ENCODE measurements around the gene PUS3.

Gene PUS3

GRCh38 chr11:125873881-125874555 lies 29.0 kb downstream of the PUS3 start:
- H3K36me3 ChIP-seq (ENCODE audit: control insufficient read depth, low read length), result no peaks in the 10 kb centered on the region
- no peaks in the 10 kb centered on the region for H3K9me2 ChIP-seq (replicated peaks; ENCODE audit: control insufficient read depth, low read length)
- peaks cover 12% of the 10 kb centered on the region for H3K27me3 ChIP-seq (ENCODE audit: control insufficient read depth, low read length)
- TF ChIP-seq, protein P1, sequence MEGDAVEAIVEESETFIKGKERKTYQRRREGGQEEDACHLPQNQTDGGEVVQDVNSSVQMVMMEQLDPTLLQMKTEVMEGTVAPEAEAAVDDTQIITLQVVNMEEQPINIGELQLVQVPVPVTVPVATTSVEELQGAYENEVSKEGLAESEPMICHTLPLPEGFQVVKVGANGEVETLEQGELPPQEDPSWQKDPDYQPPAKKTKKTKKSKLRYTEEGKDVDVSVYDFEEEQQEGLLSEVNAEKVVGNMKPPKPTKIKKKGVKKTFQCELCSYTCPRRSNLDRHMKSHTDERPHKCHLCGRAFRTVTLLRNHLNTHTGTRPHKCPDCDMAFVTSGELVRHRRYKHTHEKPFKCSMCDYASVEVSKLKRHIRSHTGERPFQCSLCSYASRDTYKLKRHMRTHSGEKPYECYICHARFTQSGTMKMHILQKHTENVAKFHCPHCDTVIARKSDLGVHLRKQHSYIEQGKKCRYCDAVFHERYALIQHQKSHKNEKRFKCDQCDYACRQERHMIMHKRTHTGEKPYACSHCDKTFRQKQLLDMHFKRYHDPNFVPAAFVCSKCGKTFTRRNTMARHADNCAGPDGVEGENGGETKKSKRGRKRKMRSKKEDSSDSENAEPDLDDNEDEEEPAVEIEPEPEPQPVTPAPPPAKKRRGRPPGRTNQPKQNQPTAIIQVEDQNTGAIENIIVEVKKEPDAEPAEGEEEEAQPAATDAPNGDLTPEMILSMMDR (IDR thresholded peaks at IDR 0.05; ENCODE audit: low read depth, low read length, poor library complexity, severe bottlenecking), result no peak
- TF ChIP-seq EZH2phosphoT487 (IDR thresholded peaks at IDR 0.05; ENCODE audit: borderline replicate concordance, low read length), result no peak
- H4K20me1 ChIP-seq (ENCODE audit: control insufficient read depth, insufficient read depth, low read depth, low read length), result no peaks in the 10 kb centered on the region
- no peak overlapping the region for H3K4me3 ChIP-seq (ENCODE audit: low read length)
- H3K27ac ChIP-seq (ENCODE audit: low read depth, low read length), result no peak overlapping the region
- H3K9me3 ChIP-seq (ENCODE audit: control insufficient read depth, insufficient read depth, low read length), result no peaks in the 10 kb centered on the region
- peaks cover 7% of the 10 kb centered on the region for H3K4me1 ChIP-seq (ENCODE audit: control insufficient read depth, low read length)
- no peaks in the 10 kb centered on the region for H3K79me2 ChIP-seq (ENCODE audit: control insufficient read depth, low read length)
- no peak overlapping the region for H3K4me2 ChIP-seq (ENCODE audit: low read length)
- no peaks in the 10 kb centered on the region for H3F3A ChIP-seq (ENCODE audit: control insufficient read depth, insufficient read depth)

- Histone ChIP-seq H3K27ac (ENCODE audit: low read depth, low read length) (no peak overlapping the region), H3K27me3 (ENCODE audit: control insufficient read depth, low read length) (peaks cover 2% of the 10 kb centered on the region; the same call in 1 of the 2 replicates), H3K9me3 (ENCODE audit: control insufficient read depth, insufficient read depth, low read length) (no peaks in the 10 kb centered on the region), H3K36me3 (ENCODE audit: control insufficient read depth, low read length) (no peaks in the 10 kb centered on the region), H3F3A (ENCODE audit: control insufficient read depth, insufficient read depth) (no peaks in the 10 kb centered on the region), H3K4me2 (ENCODE audit: low read length) (no peak overlapping the region), H3K79me2 (ENCODE audit: control insufficient read depth, low read length) (no peaks in the 10 kb centered on the region), H3K4me1 (ENCODE audit: control insufficient read depth, low read length) (peaks cover 7% of the 10 kb centered on the region), H4K20me1 (ENCODE audit: control insufficient read depth, insufficient read depth, low read depth, low read length) (no peaks in the 10 kb centered on the region), H3K9me2 (replicated peaks; ENCODE audit: control insufficient read depth, low read length) (no peaks in the 10 kb centered on the region), H3K4me3 (ENCODE audit: low read length) (no peak overlapping the region)
- TF ChIP-seq, protein P1 (IDR thresholded peaks at IDR 0.05; ENCODE audit: low read depth, low read length, poor library complexity, severe bottlenecking), result no peak
- TF ChIP-seq EZH2phosphoT487 (IDR thresholded peaks at IDR 0.05; ENCODE audit: borderline replicate concordance, low read length), result no peak
Measured at GRCh38 chr11:125872138-125872491, 30.9 kb downstream of the PUS3 start.

GRCh38 chr11:125871391-125872137 lies 31.4 kb downstream of the PUS3 start:
- no peaks in the 10 kb centered on the region for H3K9me3 ChIP-seq (ENCODE audit: control insufficient read depth, insufficient read depth, low read length)
- H3F3A ChIP-seq (ENCODE audit: control insufficient read depth, insufficient read depth), result no peaks in the 10 kb centered on the region
- TF ChIP-seq EZH2phosphoT487 (IDR thresholded peaks at IDR 0.05; ENCODE audit: borderline replicate concordance, low read length), result no peak
- TF ChIP-seq, protein P1 (IDR thresholded peaks at IDR 0.05; ENCODE audit: low read depth, low read length, poor library complexity, severe bottlenecking), result peak; percentile 74
- no peaks in the 10 kb centered on the region for H3K9me2 ChIP-seq (replicated peaks; ENCODE audit: control insufficient read depth, low read length)
- peaks cover 2% of the 10 kb centered on the region; the same call in 1 of the 2 replicates for H3K27me3 ChIP-seq (ENCODE audit: control insufficient read depth, low read length)
- H3K36me3 ChIP-seq (ENCODE audit: control insufficient read depth, low read length), result no peaks in the 10 kb centered on the region
- H3K27ac ChIP-seq (ENCODE audit: low read depth, low read length), result no peak overlapping the region
- H3K4me1 ChIP-seq (ENCODE audit: control insufficient read depth, low read length), result peaks cover 7% of the 10 kb centered on the region
- no peaks in the 10 kb centered on the region for H3K79me2 ChIP-seq (ENCODE audit: control insufficient read depth, low read length)
- no peak overlapping the region for H3K4me3 ChIP-seq (ENCODE audit: low read length)
- no peaks in the 10 kb centered on the region for H4K20me1 ChIP-seq (ENCODE audit: control insufficient read depth, insufficient read depth, low read depth, low read length)
- H3K4me2 ChIP-seq (ENCODE audit: low read length), result no peak overlapping the region
